ENCODE data around the gene CABCOCO1.

GRCh38 chr10:61683319-61683718 lies 20.6 kb downstream of the CABCOCO1 start:
- TF ChIP-seq FOXM1 (IDR thresholded peaks at IDR 0.05; ENCODE audit: borderline replicate concordance), result no peak
- no peak for TF ChIP-seq NFRKB (IDR thresholded peaks at IDR 0.05)
